GM21360 (cell line): Measurements from ENCODE around the gene ERF.
A peak's percentile ranks its signal among the peaks of the same experiment; 100 is the strongest.

Experiments used
- ATAC-seq: cut with Tn5 transposase; IDR thresholded peaks from one replicate; pipeline ENCODE4 v1.9.1; 2021; ENCODE audit warnings: mild to moderate bottlenecking, moderate library complexity; ENCODE audit not compliant: unreplicated experiment

The ERF gene

GRCh38 chr19:42287017-42287826, 32.3 kb upstream of the ERF start:
- ATAC-seq = no peak

GRCh38 chr19:42286349-42287016, 31.6 kb upstream of the ERF start:
- ATAC-seq = no peak

- no peak for ATAC-seq
These were observed 31.0 kb upstream of the ERF start for GRCh38 chr19:42285988-42286348.

- no peak for ATAC-seq
These were observed 30.6 kb upstream of the ERF start for GRCh38 chr19:42285541-42285941.

- peak; percentile 0 for ATAC-seq
These were observed 29.8 kb upstream of the ERF start for GRCh38 chr19:42284591-42285341.

GRCh38 chr19:42284066-42284501, 29.2 kb upstream of the ERF start:
- peak; percentile 17 for ATAC-seq

- ATAC-seq = peak; percentile 37
These were observed 28.5 kb upstream of the ERF start for GRCh38 chr19:42283188-42284065.

GRCh38 chr19:42282819-42283187, 27.9 kb upstream of the ERF start:
- no peak for ATAC-seq

- no peak for ATAC-seq
These were observed 27.2 kb upstream of the ERF start for GRCh38 chr19:42281827-42282762.

GRCh38 chr19:42281146-42281826, 26.4 kb upstream of the ERF start:
- ATAC-seq = no peak

GRCh38 chr19:42280815-42281145, 25.9 kb upstream of the ERF start:
- no peak for ATAC-seq

GRCh38 chr19:42279902-42280814, 25.2 kb upstream of the ERF start:
- ATAC-seq = peak; percentile 20

- ATAC-seq = no peak
These were observed 24.4 kb upstream of the ERF start for GRCh38 chr19:42279155-42279901.

GRCh38 chr19:42278452-42279154, 23.7 kb upstream of the ERF start:
- no peak for ATAC-seq

GRCh38 chr19:42277821-42278451, 23.0 kb upstream of the ERF start:
- no peak for ATAC-seq

GRCh38 chr19:42276821-42277220, 21.9 kb upstream of the ERF start:
- no peak for ATAC-seq
